Measurements from ENCODE around the gene UBAC1. TPM values are rescaled to one million over a fixed set of nuclear protein-coding genes. Genes with fewer than 3 reads are reported as not detected.

Gene UBAC1
- total and polyA plus RNA-seq, 4 donors, result 16.2 to 115 (median 16.4) TPM

DNA sequence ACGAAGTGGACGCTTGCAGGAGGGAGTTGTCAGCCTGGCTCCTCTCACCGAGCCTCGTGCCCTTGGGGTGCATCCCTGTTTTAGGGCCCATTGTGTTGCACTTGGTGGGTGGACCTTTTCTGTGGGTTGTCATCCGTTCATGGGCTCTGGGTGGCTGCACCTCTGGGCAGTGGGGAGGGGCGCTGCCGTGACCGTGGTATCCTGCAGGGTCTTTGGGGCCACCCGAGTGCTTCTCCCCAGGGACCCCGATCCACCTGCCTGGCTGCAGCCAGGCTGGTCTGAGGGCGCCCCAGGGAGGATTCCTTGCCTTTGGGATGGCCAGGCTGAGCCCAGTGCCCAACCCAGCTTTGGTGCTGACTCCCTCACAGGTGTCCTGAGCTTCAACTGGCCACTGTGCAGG lies 41.0 kb upstream of the UBAC1 start:
- DNase-seq (ENCODE audit: low spot score), result no peak
- WGBS, result 95% methylated on average over 11 of the region's 11 CpGs

DNA sequence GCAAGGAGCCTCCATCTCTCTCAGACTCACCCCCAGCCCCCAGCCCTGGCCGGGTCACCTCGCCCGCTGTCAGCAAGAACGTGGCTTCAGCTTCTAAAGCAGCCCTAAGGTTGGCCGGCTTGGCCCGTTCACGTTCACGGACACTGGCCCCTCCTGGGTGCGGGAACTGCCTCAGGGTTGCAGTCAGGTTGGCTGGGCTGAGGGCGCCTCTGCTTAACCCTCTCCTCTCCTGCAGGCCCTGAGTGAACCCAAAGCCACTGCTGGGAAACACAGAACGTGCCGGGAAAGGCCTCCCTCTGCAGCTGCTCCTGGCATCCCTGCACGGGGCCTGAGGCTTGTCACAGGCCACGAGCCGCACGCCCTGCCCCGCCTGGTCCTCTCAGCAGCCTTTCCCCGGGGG lies 40.1 kb upstream of the UBAC1 start:
- Histone ChIP-seq H3K27ac (ENCODE audit: low read depth in 1 of 2, low read length in 2 of 2) (no peak overlapping the region), H3K36me3 (ENCODE audit: control insufficient read depth in 4 of 4, insufficient read depth in 3 of 4, low read depth in 1 of 4, low read length in 3 of 4) (no peaks in the 10 kb centered on the region), H3K4me3 (ENCODE audit: low read depth in 1 of 3, low read length in 3 of 3) (no peak overlapping the region), H3K27me3 (ENCODE audit: control insufficient read depth in 4 of 4, insufficient read depth in 4 of 4, low read length in 3 of 4) (no peaks in the 10 kb centered on the region), H3K9ac (ENCODE audit: low read depth in 1 of 2, low read length in 2 of 2) (no peak overlapping the region), H3K4me1 (ENCODE audit: control insufficient read depth in 4 of 4, insufficient read depth in 4 of 4, low read length in 3 of 4) (peaks cover 0 to 7% (median 5%) of the 10 kb centered on the region in 4 donors), H3K9me3 (ENCODE audit: control insufficient read depth in 4 of 4, low read length in 3 of 4) (no peaks in the 10 kb centered on the region)
- no peak for DNase-seq (ENCODE audit: low spot score)
- WGBS, result 67% methylated on average over 18 of the region's 18 CpGs
- no peak for TF ChIP-seq GABPA (IDR thresholded peaks at IDR 0.05 in 1 of 2, conservative IDR thresholded peaks at IDR 0.05 in 1 of 2)
- TF ChIP-seq, protein P1, sequence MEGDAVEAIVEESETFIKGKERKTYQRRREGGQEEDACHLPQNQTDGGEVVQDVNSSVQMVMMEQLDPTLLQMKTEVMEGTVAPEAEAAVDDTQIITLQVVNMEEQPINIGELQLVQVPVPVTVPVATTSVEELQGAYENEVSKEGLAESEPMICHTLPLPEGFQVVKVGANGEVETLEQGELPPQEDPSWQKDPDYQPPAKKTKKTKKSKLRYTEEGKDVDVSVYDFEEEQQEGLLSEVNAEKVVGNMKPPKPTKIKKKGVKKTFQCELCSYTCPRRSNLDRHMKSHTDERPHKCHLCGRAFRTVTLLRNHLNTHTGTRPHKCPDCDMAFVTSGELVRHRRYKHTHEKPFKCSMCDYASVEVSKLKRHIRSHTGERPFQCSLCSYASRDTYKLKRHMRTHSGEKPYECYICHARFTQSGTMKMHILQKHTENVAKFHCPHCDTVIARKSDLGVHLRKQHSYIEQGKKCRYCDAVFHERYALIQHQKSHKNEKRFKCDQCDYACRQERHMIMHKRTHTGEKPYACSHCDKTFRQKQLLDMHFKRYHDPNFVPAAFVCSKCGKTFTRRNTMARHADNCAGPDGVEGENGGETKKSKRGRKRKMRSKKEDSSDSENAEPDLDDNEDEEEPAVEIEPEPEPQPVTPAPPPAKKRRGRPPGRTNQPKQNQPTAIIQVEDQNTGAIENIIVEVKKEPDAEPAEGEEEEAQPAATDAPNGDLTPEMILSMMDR (IDR thresholded peaks at IDR 0.05; ENCODE audit: low read depth, low read length, missing input control), result no peak
- no peak for TF ChIP-seq YY1 (IDR thresholded peaks at IDR 0.05)
- TF ChIP-seq RAD21 (IDR thresholded peaks at IDR 0.05), result no peak
- no peak for TF ChIP-seq FOXA2 (IDR thresholded peaks at IDR 0.05)
- TF ChIP-seq, protein P2, sequence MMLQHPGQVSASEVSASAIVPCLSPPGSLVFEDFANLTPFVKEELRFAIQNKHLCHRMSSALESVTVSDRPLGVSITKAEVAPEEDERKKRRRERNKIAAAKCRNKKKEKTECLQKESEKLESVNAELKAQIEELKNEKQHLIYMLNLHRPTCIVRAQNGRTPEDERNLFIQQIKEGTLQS (IDR thresholded peaks at IDR 0.05), result no peak
- TF ChIP-seq, protein P3, sequence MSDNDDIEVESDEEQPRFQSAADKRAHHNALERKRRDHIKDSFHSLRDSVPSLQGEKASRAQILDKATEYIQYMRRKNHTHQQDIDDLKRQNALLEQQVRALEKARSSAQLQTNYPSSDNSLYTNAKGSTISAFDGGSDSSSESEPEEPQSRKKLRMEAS (IDR thresholded peaks at IDR 0.05), result no peak
- no peak for TF ChIP-seq EGR1 (IDR thresholded peaks at IDR 0.05; ENCODE audit: low read depth in 2 of 2)
- TF ChIP-seq, protein P4, sequence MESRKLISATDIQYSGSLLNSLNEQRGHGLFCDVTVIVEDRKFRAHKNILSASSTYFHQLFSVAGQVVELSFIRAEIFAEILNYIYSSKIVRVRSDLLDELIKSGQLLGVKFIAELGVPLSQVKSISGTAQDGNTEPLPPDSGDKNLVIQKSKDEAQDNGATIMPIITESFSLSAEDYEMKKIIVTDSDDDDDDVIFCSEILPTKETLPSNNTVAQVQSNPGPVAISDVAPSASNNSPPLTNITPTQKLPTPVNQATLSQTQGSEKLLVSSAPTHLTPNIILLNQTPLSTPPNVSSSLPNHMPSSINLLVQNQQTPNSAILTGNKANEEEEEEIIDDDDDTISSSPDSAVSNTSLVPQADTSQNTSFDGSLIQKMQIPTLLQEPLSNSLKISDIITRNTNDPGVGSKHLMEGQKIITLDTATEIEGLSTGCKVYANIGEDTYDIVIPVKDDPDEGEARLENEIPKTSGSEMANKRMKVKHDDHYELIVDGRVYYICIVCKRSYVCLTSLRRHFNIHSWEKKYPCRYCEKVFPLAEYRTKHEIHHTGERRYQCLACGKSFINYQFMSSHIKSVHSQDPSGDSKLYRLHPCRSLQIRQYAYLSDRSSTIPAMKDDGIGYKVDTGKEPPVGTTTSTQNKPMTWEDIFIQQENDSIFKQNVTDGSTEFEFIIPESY (IDR thresholded peaks at IDR 0.05), result no peak
- TF ChIP-seq RXRA (IDR thresholded peaks at IDR 0.05), result no peak
- TF ChIP-seq, protein P5, sequence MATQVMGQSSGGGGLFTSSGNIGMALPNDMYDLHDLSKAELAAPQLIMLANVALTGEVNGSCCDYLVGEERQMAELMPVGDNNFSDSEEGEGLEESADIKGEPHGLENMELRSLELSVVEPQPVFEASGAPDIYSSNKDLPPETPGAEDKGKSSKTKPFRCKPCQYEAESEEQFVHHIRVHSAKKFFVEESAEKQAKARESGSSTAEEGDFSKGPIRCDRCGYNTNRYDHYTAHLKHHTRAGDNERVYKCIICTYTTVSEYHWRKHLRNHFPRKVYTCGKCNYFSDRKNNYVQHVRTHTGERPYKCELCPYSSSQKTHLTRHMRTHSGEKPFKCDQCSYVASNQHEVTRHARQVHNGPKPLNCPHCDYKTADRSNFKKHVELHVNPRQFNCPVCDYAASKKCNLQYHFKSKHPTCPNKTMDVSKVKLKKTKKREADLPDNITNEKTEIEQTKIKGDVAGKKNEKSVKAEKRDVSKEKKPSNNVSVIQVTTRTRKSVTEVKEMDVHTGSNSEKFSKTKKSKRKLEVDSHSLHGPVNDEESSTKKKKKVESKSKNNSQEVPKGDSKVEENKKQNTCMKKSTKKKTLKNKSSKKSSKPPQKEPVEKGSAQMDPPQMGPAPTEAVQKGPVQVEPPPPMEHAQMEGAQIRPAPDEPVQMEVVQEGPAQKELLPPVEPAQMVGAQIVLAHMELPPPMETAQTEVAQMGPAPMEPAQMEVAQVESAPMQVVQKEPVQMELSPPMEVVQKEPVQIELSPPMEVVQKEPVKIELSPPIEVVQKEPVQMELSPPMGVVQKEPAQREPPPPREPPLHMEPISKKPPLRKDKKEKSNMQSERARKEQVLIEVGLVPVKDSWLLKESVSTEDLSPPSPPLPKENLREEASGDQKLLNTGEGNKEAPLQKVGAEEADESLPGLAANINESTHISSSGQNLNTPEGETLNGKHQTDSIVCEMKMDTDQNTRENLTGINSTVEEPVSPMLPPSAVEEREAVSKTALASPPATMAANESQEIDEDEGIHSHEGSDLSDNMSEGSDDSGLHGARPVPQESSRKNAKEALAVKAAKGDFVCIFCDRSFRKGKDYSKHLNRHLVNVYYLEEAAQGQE (IDR thresholded peaks at IDR 0.05), result no peak

More for the DNA sequence above, 41.0 kb upstream of the UBAC1 start:
- Histone ChIP-seq H3K27me3 (ENCODE audit: control insufficient read depth in 4 of 4, insufficient read depth in 4 of 4, low read length in 3 of 4) (no peaks in the 10 kb centered on the region), H3K9ac (ENCODE audit: low read depth in 1 of 2, low read length in 2 of 2) (no peak overlapping the region), H3K9me3 (ENCODE audit: control insufficient read depth in 4 of 4, low read length in 3 of 4) (no peaks in the 10 kb centered on the region), H3K4me1 (ENCODE audit: control insufficient read depth in 4 of 4, insufficient read depth in 4 of 4, low read length in 3 of 4) (peaks cover 0 to 8% (median 6%) of the 10 kb centered on the region in 4 donors), H3K36me3 (ENCODE audit: control insufficient read depth in 4 of 4, insufficient read depth in 3 of 4, low read depth in 1 of 4, low read length in 3 of 4) (no peaks in the 10 kb centered on the region), H3K27ac (ENCODE audit: low read depth in 1 of 2, low read length in 2 of 2) (no peak overlapping the region), H3K4me3 (ENCODE audit: low read depth in 1 of 3, low read length in 3 of 3) (no peak overlapping the region)
- TF ChIP-seq FOXA2 (IDR thresholded peaks at IDR 0.05) (no peak), FOXA1 (IDR thresholded peaks at IDR 0.05) (no peak), GABPA (IDR thresholded peaks at IDR 0.05 in 1 of 2, conservative IDR thresholded peaks at IDR 0.05 in 1 of 2) (no peak), YY1 (IDR thresholded peaks at IDR 0.05) (no peak), JUND (IDR thresholded peaks at IDR 0.05) (no peak), HNF4A (conservative IDR thresholded peaks at IDR 0.05) (no peak)
- TF ChIP-seq, protein P4 (IDR thresholded peaks at IDR 0.05), result no peak
- TF ChIP-seq, protein P3 (IDR thresholded peaks at IDR 0.05), result no peak
- TF ChIP-seq, protein P5 (IDR thresholded peaks at IDR 0.05), result no peak

Measured in liver (tissue), 9 donors.